ENCODE data around the gene MYBPC1. TPM values are rescaled to one million over a fixed set of nuclear protein-coding genes. Genes with fewer than 3 reads are reported as not detected.
A peak's percentile ranks its signal among the peaks of the same experiment; 100 is the strongest.

The MYBPC1 gene
- total and polyA plus RNA-seq, 2 donors from 2014 or later = not detected

- H3K27ac ChIP-seq (ENCODE audit: low read depth in 2 of 2, low read length in 2 of 2) = peak overlapping the region in 1 of 2 donors; percentile 83
- DNase-seq = no peak
- no peak for FAIRE-seq
- H3K9ac ChIP-seq (ENCODE audit: low read length in 3 of 3) = peak overlapping the region in 1 of 3 donors; percentile 57
- H3K4me3 ChIP-seq (ENCODE audit: low read length in 3 of 3) = peak overlapping the region in 1 of 3 donors; percentile 3
- no peak for TF ChIP-seq CTCF (IDR thresholded peaks at IDR 0.05; ENCODE audit: borderline replicate concordance, extremely low read depth, insufficient read depth)
- intact Hi-C loops (cut with DNase I) = no loop called here
- H3K9me3 ChIP-seq (ENCODE audit: control insufficient read depth in 2 of 3, insufficient read depth in 1 of 3, low read length in 3 of 3) = no peaks in the 10 kb centered on the region
- H3K4me1 ChIP-seq (ENCODE audit: control insufficient read depth in 2 of 3, insufficient read depth in 2 of 3, low read depth in 1 of 3, low read length in 3 of 3) = peaks cover 0 to 23% (median 3%) of the 10 kb centered on the region in 3 donors
- no peaks in the 10 kb centered on the region for H3K27me3 ChIP-seq (ENCODE audit: control insufficient read depth, insufficient read depth, low read length)
- no peaks in the 10 kb centered on the region for H3K36me3 ChIP-seq (ENCODE audit: control insufficient read depth in 2 of 3, insufficient read depth in 3 of 3, low read length in 3 of 3)
Measured at GRCh38 chr12:101713930-101714329, 119.2 kb downstream of the MYBPC1 start.

DNA sequence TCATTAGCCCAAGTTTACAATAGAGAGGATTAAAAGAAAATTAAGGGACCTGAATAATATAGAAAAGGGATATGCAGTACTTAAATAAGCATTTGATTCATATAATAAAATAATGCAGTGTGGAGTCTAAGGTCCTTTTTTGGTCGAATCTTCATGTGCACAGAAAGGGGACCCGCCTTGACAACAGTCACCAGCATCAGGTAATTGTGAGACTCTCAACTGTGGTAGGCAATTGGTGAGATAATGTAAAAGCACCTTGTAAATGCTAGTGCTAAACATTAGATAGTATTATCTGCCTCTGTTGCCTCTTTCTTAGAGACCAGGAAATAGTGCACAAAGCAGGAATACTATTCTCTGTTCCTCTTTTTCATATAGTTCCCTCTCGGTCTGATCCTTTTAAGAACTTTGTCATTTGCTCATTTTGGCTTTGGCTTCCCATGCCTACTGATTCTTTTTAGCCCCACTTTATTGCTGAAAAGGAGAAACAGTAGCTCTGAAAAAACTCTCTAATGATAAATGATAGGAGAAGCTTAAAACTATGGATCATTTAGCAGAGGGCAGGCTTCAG is 120.2 kb downstream of the MYBPC1 start:
- Histone ChIP-seq H3K27me3 (ENCODE audit: control insufficient read depth, insufficient read depth, low read length) (no peaks in the 10 kb centered on the region), H3K36me3 (ENCODE audit: control insufficient read depth in 2 of 3, insufficient read depth in 3 of 3, low read length in 3 of 3) (peaks cover 0 to 2% (median 0%) of the 10 kb centered on the region in 3 donors), H3K4me1 (ENCODE audit: control insufficient read depth in 2 of 3, insufficient read depth in 2 of 3, low read depth in 1 of 3, low read length in 3 of 3) (peaks cover 0 to 20% (median 3%) of the 10 kb centered on the region in 3 donors), H3K9me3 (ENCODE audit: control insufficient read depth in 2 of 3, insufficient read depth in 1 of 3, low read length in 3 of 3) (no peaks in the 10 kb centered on the region), H3K9ac (ENCODE audit: low read length in 3 of 3) (no peak overlapping the region), H3K4me3 (ENCODE audit: low read length in 3 of 3) (no peak overlapping the region), H3K27ac (ENCODE audit: low read depth in 2 of 2, low read length in 2 of 2) (no peak overlapping the region)
- FAIRE-seq (no peak), DNase-seq (no peak)
- intact Hi-C loops (cut with DNase I) = no loop called here
- TF ChIP-seq CTCF (IDR thresholded peaks at IDR 0.05; ENCODE audit: borderline replicate concordance, extremely low read depth, insufficient read depth) = no peak

- Histone ChIP-seq H3K9ac (ENCODE audit: low read length in 3 of 3) (no peak overlapping the region), H3K4me1 (ENCODE audit: control insufficient read depth in 2 of 3, insufficient read depth in 2 of 3, low read depth in 1 of 3, low read length in 3 of 3) (no peaks in the 10 kb centered on the region), H3K27me3 (ENCODE audit: control insufficient read depth, insufficient read depth, low read length) (no peaks in the 10 kb centered on the region), H3K36me3 (ENCODE audit: control insufficient read depth in 2 of 3, insufficient read depth in 3 of 3, low read length in 3 of 3) (peaks cover 2 to 8% (median 4%) of the 10 kb centered on the region in 3 donors), H3K9me3 (ENCODE audit: control insufficient read depth in 2 of 3, insufficient read depth in 1 of 3, low read length in 3 of 3) (no peaks in the 10 kb centered on the region), H3K4me3 (ENCODE audit: low read length in 3 of 3) (no peak overlapping the region), H3K27ac (ENCODE audit: low read depth in 2 of 2, low read length in 2 of 2) (no peak overlapping the region)
- intact Hi-C loops (cut with DNase I) = no loop called here
- FAIRE-seq = no peak
- no peak for DNase-seq
- TF ChIP-seq CTCF (IDR thresholded peaks at IDR 0.05; ENCODE audit: borderline replicate concordance, extremely low read depth, insufficient read depth) = no peak
Measured at GRCh38 chr12:101719566-101719965, 124.8 kb downstream of the MYBPC1 start.

GRCh38 chr12:101720118-101720517 is 125.3 kb downstream of the MYBPC1 start:
- FAIRE-seq (no peak), DNase-seq (no peak)
- H3K9me3 ChIP-seq (ENCODE audit: control insufficient read depth in 2 of 3, insufficient read depth in 1 of 3, low read length in 3 of 3) = no peaks in the 10 kb centered on the region
- TF ChIP-seq CTCF (IDR thresholded peaks at IDR 0.05; ENCODE audit: borderline replicate concordance, extremely low read depth, insufficient read depth) = no peak
- H3K36me3 ChIP-seq (ENCODE audit: control insufficient read depth in 2 of 3, insufficient read depth in 3 of 3, low read length in 3 of 3) = peaks cover 2 to 11% (median 4%) of the 10 kb centered on the region in 3 donors
- H3K27me3 ChIP-seq (ENCODE audit: control insufficient read depth, insufficient read depth, low read length) = no peaks in the 10 kb centered on the region
- intact Hi-C loops (cut with DNase I) = no loop called here
- no peak overlapping the region for H3K9ac ChIP-seq (ENCODE audit: low read length in 3 of 3)
- no peaks in the 10 kb centered on the region for H3K4me1 ChIP-seq (ENCODE audit: control insufficient read depth in 2 of 3, insufficient read depth in 2 of 3, low read depth in 1 of 3, low read length in 3 of 3)
- H3K27ac ChIP-seq (ENCODE audit: low read depth in 2 of 2, low read length in 2 of 2) = no peak overlapping the region
- no peak overlapping the region for H3K4me3 ChIP-seq (ENCODE audit: low read length in 3 of 3)
